Activated naive CD4-positive, alpha-beta T cell (primary cell): Measurements from ENCODE around the gene CDKL5.

Experiments
- DNase-seq, 4 experiments: peaks; one replicate each; lab custom pipeline; 2025; lab: John Stamatoyannopoulos, UW

Gene CDKL5

GRCh38 chrX:18698737-18699650 is 273.6 kb downstream of the CDKL5 start:
- no peak for DNase-seq

GRCh38 chrX:18701621-18702361 is 276.4 kb downstream of the CDKL5 start:
- no peak for DNase-seq

- DNase-seq = no peak
These were observed 277.2 kb downstream of the CDKL5 start for GRCh38 chrX:18702362-18703195.
